ENCODE data around the gene UBE2D1.
"Not testable (repeated sequence)": the region's sequence is repeated elsewhere in the genome, so short reads cannot be mapped to it uniquely, and the experiment has no call there.

The UBE2D1 gene

GRCh38 chr10:58404001-58404400 lies 69.2 kb downstream of the UBE2D1 start:
- H3K27ac ChIP-seq = no peak overlapping the region
- TF ChIP-seq, protein P1, sequence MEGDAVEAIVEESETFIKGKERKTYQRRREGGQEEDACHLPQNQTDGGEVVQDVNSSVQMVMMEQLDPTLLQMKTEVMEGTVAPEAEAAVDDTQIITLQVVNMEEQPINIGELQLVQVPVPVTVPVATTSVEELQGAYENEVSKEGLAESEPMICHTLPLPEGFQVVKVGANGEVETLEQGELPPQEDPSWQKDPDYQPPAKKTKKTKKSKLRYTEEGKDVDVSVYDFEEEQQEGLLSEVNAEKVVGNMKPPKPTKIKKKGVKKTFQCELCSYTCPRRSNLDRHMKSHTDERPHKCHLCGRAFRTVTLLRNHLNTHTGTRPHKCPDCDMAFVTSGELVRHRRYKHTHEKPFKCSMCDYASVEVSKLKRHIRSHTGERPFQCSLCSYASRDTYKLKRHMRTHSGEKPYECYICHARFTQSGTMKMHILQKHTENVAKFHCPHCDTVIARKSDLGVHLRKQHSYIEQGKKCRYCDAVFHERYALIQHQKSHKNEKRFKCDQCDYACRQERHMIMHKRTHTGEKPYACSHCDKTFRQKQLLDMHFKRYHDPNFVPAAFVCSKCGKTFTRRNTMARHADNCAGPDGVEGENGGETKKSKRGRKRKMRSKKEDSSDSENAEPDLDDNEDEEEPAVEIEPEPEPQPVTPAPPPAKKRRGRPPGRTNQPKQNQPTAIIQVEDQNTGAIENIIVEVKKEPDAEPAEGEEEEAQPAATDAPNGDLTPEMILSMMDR (IDR thresholded peaks at IDR 0.05) = no peak

DNA sequence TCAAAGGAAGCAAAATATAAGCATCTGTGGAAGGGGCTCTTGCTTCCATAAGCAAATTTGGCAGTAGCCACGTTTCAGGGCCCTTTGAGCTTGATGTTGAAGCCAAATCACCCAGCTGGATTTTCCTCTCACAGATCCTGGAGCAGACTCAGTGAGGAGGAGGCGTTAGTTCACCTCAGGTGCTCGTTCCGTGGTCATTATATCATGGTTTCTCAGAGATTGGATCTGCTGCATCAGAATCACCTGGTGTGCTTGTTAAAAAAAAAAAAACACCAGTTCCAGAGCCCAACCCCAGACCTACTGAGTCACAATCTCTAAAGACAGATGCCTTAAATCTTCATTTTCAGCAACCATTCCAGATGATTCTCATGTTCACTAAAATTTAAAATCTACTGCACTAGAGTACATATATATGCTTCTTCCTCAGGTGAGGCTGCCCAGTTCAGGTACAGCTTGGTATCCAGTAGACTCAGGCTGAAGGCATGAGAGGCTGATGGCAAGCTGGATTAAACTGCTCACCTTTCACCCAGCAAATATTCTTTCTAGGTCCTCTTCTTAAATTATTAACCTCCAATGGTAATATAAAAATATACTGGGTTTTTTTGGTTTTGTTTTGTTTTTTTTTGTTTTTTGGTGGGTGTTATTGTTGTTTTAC lies 75.3 kb downstream of the UBE2D1 start:
- TF ChIP-seq, protein P1 (IDR thresholded peaks at IDR 0.05) = no peak
- H3K4me1 ChIP-seq = peaks cover 0 to 8% (median 2%) of the 10 kb centered on the region in 4 donors
- H3K27me3 ChIP-seq = no peaks in the 10 kb centered on the region
- H3K36me3 ChIP-seq = no peaks in the 10 kb centered on the region
- DNase-seq = no peak
- H3K4me3 ChIP-seq = no peak overlapping the region
- no peak overlapping the region for H3K27ac ChIP-seq
- intact Hi-C loops (cut with DNase I; ENCODE audit: low total_unique reads) = loop anchor here (10.0 kb wide), 1 partner anchor 105 kb away; the partner anchor contains the start of gene BICC1
- no peaks in the 10 kb centered on the region for H3K9me3 ChIP-seq

More at GRCh38 chr10:58404001-58404400, 69.2 kb downstream of the UBE2D1 start:
- Histone ChIP-seq H3K4me3 (no peak overlapping the region), H3K9me3 (no peaks in the 10 kb centered on the region), H3K4me1 (no peaks in the 10 kb centered on the region), H3K27me3 (no peaks in the 10 kb centered on the region), H3K36me3 (no peaks in the 10 kb centered on the region)
- intact Hi-C loops (cut with DNase I; ENCODE audit: low total_unique reads) = no loop called here
- DNase-seq = no peak

GRCh38 chr10:58412502-58412961 lies 77.7 kb downstream of the UBE2D1 start:
- H3K27ac ChIP-seq = no peak overlapping the region
- no peaks in the 10 kb centered on the region for H3K36me3 ChIP-seq
- H3K4me3 ChIP-seq = no peak overlapping the region
- intact Hi-C loops (cut with DNase I; ENCODE audit: low total_unique reads) = loop anchor here (10.0 kb wide), 1 partner anchor 102 kb away; the partner anchor contains the start of gene BICC1
- H3K9me3 ChIP-seq = no peaks in the 10 kb centered on the region
- TF ChIP-seq, protein P1 (IDR thresholded peaks at IDR 0.05) = no peak
- no peak for DNase-seq
- no peaks in the 10 kb centered on the region for H3K27me3 ChIP-seq
- peaks cover 0 to 8% (median 2%) of the 10 kb centered on the region in 4 donors for H3K4me1 ChIP-seq

DNA sequence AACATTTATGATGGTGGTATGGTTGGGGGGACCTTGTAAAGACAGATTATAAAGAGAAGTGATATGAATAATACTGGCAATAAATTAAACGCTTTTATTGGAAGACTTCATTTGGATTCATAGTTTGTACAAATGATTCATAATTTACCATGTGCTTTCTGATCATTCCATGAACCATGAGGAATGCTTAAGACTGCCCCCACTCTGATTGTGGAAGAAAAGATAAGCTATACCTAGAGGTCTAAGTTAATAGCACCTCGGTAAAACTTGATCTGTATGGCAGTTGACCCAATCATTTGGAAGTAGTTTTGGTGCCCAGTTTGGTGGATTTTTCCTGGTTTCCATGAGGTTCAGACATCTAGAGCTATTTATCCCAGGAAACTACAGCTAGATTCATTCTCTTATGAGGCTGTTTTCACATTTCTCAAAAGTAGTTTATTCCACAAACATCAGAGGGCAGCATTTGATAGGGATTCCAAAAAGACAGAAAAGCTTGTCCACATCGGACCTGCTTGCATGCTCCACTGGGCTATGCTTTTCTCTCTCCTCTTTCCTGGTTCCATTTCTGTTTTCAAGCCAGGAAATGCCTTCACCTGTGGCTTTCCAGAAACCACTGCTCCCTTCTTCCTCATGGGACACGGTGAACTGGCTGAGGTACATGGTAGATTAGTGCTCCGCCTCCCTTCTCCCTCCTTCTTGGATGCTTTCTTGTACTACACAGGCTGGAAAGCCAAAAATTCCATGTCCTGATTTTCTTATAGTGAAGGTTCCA lies 79.7 kb downstream of the UBE2D1 start:
- TF ChIP-seq, protein P1 (IDR thresholded peaks at IDR 0.05) = peak; percentile 50 to 51

GRCh38 chr10:58415757-58416156 lies 81.0 kb downstream of the UBE2D1 start:
- DNase-seq = no peak
- no peak overlapping the region for H3K4me3 ChIP-seq
- H3K27me3 ChIP-seq = no peaks in the 10 kb centered on the region
- no peaks in the 10 kb centered on the region for H3K36me3 ChIP-seq
- intact Hi-C loops (cut with DNase I; ENCODE audit: low total_unique reads) = loop anchor here (10.0 kb wide), 1 partner anchor 99 kb away; the partner anchor contains the start of gene BICC1
- H3K27ac ChIP-seq = no peak overlapping the region
- no peaks in the 10 kb centered on the region for H3K9me3 ChIP-seq
- TF ChIP-seq, protein P1 (IDR thresholded peaks at IDR 0.05) = no peak
- H3K4me1 ChIP-seq = peaks cover 0 to 8% (median 2%) of the 10 kb centered on the region in 4 donors

More for the DNA sequence above, 79.7 kb downstream of the UBE2D1 start:
- no peak for DNase-seq
- Histone ChIP-seq H3K27ac (no peak overlapping the region), H3K4me1 (peaks cover 0 to 8% (median 2%) of the 10 kb centered on the region in 4 donors), H3K36me3 (no peaks in the 10 kb centered on the region), H3K27me3 (no peaks in the 10 kb centered on the region), H3K9me3 (no peaks in the 10 kb centered on the region), H3K4me3 (no peak overlapping the region)
- intact Hi-C loops (cut with DNase I; ENCODE audit: low total_unique reads) = loop anchor here (10.0 kb wide), 1 partner anchor 100 kb away; the partner anchor contains the start of gene BICC1

DNA sequence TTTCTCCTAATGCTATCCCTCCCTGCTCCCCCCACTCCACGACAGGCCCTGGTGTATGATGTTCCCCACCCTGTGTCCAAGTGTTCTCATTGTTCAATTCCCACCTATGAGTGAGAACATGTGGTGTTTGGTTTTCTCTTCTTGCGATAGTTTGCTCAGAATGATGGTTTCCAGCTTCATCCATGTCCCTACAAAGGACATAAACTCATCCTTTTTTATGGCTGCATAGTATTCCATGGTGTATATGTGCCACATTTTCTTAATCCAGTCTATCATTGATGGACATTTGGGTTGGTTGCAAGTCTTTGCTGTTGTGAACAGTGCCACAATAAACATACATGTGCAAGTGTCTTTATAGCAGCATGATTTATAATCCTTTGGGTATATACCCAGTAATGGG lies 83.1 kb downstream of the UBE2D1 start:
- intact Hi-C loops (cut with DNase I; ENCODE audit: low total_unique reads) = loop anchor here (10.0 kb wide), 1 partner anchor 97 kb away; the partner anchor contains the start of gene BICC1

More for the DNA sequence above, 83.1 kb downstream of the UBE2D1 start:
- not testable (repeated sequence) for DNase-seq, H3K9me3 ChIP-seq, H3K27ac ChIP-seq, H3K4me3 ChIP-seq, H3K4me1 ChIP-seq, H3K27me3 ChIP-seq, H3K36me3 ChIP-seq

Data from tibial artery (tissue), 4 donors.